HEK293T (cell line): Measurements from ENCODE around the gene MTMR3.
"Not testable (repeated sequence)": the region's sequence is repeated elsewhere in the genome, so short reads cannot be mapped to it uniquely, and the experiment has no call there.

Experiments
- CTCF ChIA-PET: fragments of 350-600 bp; formaldehyde crosslinking; extraction: SDS; loops from one replicate; lab custom pipeline; 2021; ENCODE audit warnings: antibody characterized with exemption, inconsistent platforms; lab: Yijun Ruan, JAX
- POLR2A ChIA-PET: fragments of 350-600 bp; formaldehyde crosslinking; extraction: SDS; loops from one replicate; lab custom pipeline; 2020; ENCODE audit warnings: antibody characterized with exemption, inconsistent platforms; lab: Yijun Ruan, JAX
- DNase-seq: peaks from one replicate; pipeline ENCODE4 v3.0.0; 2012; ENCODE audit warnings: mixed read lengths; ENCODE audit errors: extremely low spot score
- ARNT ChIP-seq: fragments of 450-650 bp; IDR thresholded peaks from 2 replicates; pipeline ENCODE4 v1.6.1; 2017; ENCODE audit warnings: mild to moderate bottlenecking
- BHLHE40 ChIP-seq: fragments of 450-650 bp; IDR thresholded peaks from 2 replicates; pipeline ENCODE4 v1.6.1; 2016; ENCODE audit warnings: mild to moderate bottlenecking, moderate library complexity, borderline replicate concordance
- CTBP1 ChIP-seq: fragments of 450-650 bp; IDR thresholded peaks from 2 replicates; pipeline ENCODE4 v1.6.1; 2016; ENCODE audit warnings: borderline replicate concordance
- ELF4 ChIP-seq: fragments of 450-650 bp; IDR thresholded peaks from 2 replicates; pipeline ENCODE4 v1.6.1; 2017; ENCODE audit warnings: antibody characterized with exemption
- FOXA1 ChIP-seq: fragments of 450-650 bp; IDR thresholded peaks from 2 replicates; pipeline ENCODE4 v1.6.1; 2016; ENCODE audit warnings: mild to moderate bottlenecking
- FOXK2 ChIP-seq: fragments of 450-650 bp; IDR thresholded peaks from 2 replicates; pipeline ENCODE4 v1.6.1; 2016; ENCODE audit warnings: mild to moderate bottlenecking
- FOXM1 ChIP-seq: fragments of 450-650 bp; IDR thresholded peaks from 2 replicates; pipeline ENCODE4 v1.6.1; 2017; ENCODE audit warnings: mild to moderate bottlenecking, borderline replicate concordance
- HDGF ChIP-seq: fragments of 450-650 bp; IDR thresholded peaks from 2 replicates; pipeline ENCODE4 v1.6.1; 2017; ENCODE audit warnings: antibody characterized with exemption, borderline replicate concordance
- L3MBTL2 ChIP-seq: fragments of 450-650 bp; conservative IDR thresholded peaks from 2 replicates; pipeline ENCODE4 v1.6.1; 2016; ENCODE audit warnings: mild to moderate bottlenecking
- LEF1 ChIP-seq: fragments of 450-650 bp; IDR thresholded peaks from 2 replicates; pipeline ENCODE4 v1.6.1; 2017; ENCODE audit warnings: mild to moderate bottlenecking, borderline replicate concordance
- NFRKB ChIP-seq: fragments of 450-650 bp; IDR thresholded peaks from 2 replicates; pipeline ENCODE4 v1.6.1; 2016; ENCODE audit warnings: mild to moderate bottlenecking, moderate library complexity
- PKNOX1 ChIP-seq: fragments of 450-650 bp; IDR thresholded peaks from 2 replicates; pipeline ENCODE4 v1.6.1; 2016
- SP1 ChIP-seq: fragments of 450-650 bp; IDR thresholded peaks from 2 replicates; pipeline ENCODE4 v1.6.1; 2017
- SUZ12 ChIP-seq: fragments of 450-650 bp; IDR thresholded peaks from 2 replicates; pipeline ENCODE4 v1.6.1; 2016; ENCODE audit warnings: mild to moderate bottlenecking
- TARDBP ChIP-seq: fragments of 450-650 bp; IDR thresholded peaks from 2 replicates; pipeline ENCODE4 v1.6.1; 2016
- ZNF384 ChIP-seq: fragments of 450-650 bp; IDR thresholded peaks from 2 replicates; pipeline ENCODE4 v1.6.1; 2016

MTMR3 gene

GRCh38 chr22:29883045-29883774 is at the start of gene MTMR3:
TSS of gene MTMR3 (plus strand) at chr22:29883174. CDS start at chr22:29971060, 87,886 bp downstream.
- ChIA-PET CTCF (interaction anchor here (0.6 to 0.8 kb wide), 2 partner anchors 54 to 132 kb away, joined by 3 read pairs; no protein-coding TSS in a partner anchor), POLR2A (interaction anchor here (0.6 to 1.5 kb wide), 18 partner anchors 9 to 279 kb away, joined by 3 to 8 read pairs (median 4); partner anchors contain the start of gene ASCC2)
- TF ChIP-seq LEF1 (no peak), L3MBTL2 (no peak), ELF4 (no peak), SP1 (no peak), TARDBP (no peak), ZNF384 (no peak), ARNT (no peak), HDGF (no peak), PKNOX1 (no peak), FOXA1 (no peak), CTBP1 (no peak), FOXM1 (no peak), SUZ12 (no peak), NFRKB (no peak), FOXK2 (no peak)
- peak; percentile 85 for DNase-seq

DNA sequence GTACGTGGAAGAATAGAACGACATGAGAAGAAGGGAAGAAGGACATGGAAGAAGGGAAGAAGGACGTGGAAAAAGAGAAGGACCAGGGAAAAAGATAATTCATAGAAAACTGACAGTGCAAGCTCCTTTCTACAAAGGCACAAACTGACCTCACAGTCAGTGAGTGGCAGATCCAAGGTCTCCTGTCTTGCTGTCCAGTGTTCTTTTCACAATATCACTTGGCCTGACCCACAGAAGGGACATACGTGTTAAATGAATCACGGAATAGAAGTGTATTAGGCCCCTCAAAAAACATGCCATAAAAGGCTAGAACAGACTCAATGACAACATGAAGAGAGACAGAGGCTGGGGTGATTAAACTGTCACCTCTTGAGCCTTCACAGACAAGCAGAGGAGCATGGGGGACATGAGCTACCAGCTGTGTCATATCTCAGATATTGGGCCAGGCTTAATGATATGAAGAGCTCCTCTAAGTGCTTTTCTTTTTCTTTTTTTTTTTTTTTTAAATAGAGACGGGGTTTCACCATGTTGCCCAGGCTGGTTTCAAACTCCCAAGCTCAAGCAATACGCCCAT is 49.5 kb upstream of the MTMR3 start:
- no peak for DNase-seq
- ChIA-PET POLR2A (interaction anchor here (1.2 kb wide), 1 partner anchor 50 kb away, joined by 4 read pairs; no protein-coding TSS in a partner anchor), CTCF (no interaction called here)
- no peak for TF ChIP-seq SP1
- no peak for TF ChIP-seq NFRKB
- TF ChIP-seq FOXA1: no peak
- TF ChIP-seq SUZ12: no peak
- TF ChIP-seq HDGF: no peak
- TF ChIP-seq L3MBTL2: no peak
- TF ChIP-seq CTBP1: no peak

DNA sequence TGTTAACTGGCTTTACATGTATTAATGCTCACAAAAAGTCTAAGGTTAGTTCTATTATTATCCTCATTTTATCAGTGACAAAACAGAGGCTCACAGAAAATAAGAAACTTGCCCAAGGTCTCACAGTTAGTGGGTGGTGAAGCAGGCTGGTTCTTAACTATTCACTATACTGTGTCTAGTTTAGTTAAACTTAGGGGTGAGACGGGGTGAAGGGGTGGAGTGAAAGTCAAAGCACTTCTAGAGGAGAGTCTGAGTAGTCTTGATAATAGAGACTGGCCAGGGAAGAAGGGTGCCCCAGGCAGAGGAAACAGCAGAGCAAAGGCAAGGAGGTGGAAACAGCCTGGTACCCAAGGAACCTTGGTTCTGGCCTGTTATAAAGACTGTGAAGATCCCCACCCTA is 48.9 kb upstream of the MTMR3 start:
- ChIA-PET CTCF (no interaction called here), POLR2A (interaction anchor here (1.2 kb wide), 1 partner anchor 49 kb away, joined by 4 read pairs; no protein-coding TSS in a partner anchor)
- TF ChIP-seq TARDBP: no peak
- no peak for TF ChIP-seq NFRKB
- TF ChIP-seq SUZ12: no peak
- no peak for TF ChIP-seq FOXK2
- TF ChIP-seq L3MBTL2: no peak
- TF ChIP-seq ELF4: no peak

GRCh38 chr22:29836791-29837370 is 46.1 kb upstream of the MTMR3 start:
- ChIA-PET CTCF (interaction anchor here (1.3 kb wide), 1 partner anchor 168 kb away, joined by 3 read pairs; no protein-coding TSS in a partner anchor), POLR2A (interaction anchor here (1.2 to 2.3 kb wide), 7 partner anchors 8 to 67 kb away, joined by 4 to 9 read pairs (median 6); partner anchors contain the start of gene MTMR3)
- not testable (repeated sequence) for DNase-seq

More for the DNA sequence above, 48.9 kb upstream of the MTMR3 start:
- no peak for DNase-seq

GRCh38 chr22:29837741-29838598 is 45.0 kb upstream of the MTMR3 start, which contains the start of gene ASCC2:
TSS of gene ASCC2 (minus strand) at chr22:29838274. CDS start at chr22:29832325, 5,949 bp downstream.
- CTCF ChIA-PET: interaction anchor here (1.3 kb wide), 1 partner anchor 167 kb away, joined by 3 read pairs; no protein-coding TSS in a partner anchor
- POLR2A ChIA-PET: interaction anchor here (0.8 to 2.3 kb wide), 11 partner anchors 10 to 130 kb away, joined by 3 to 9 read pairs (median 4); partner anchors contain the start of gene MTMR3
- peak; percentile 100 for DNase-seq
- TF ChIP-seq ZNF384 (no peak), SUZ12 (no peak), PKNOX1 (no peak), ELF4 (peak; percentile 96), ARNT (no peak), LEF1 (no peak), SP1 (no peak), CTBP1 (no peak), L3MBTL2 (0 out of 2 replicates have a peak, but pooled peaks have one; percentile 21), FOXK2 (no peak), TARDBP (no peak)

GRCh38 chr22:29838599-29838956 is 44.4 kb upstream of the MTMR3 start:
- POLR2A ChIA-PET: interaction anchor here (0.8 to 2.3 kb wide), 7 partner anchors 10 to 130 kb away, joined by 3 to 9 read pairs (median 6); partner anchors contain the start of gene MTMR3
- no peak for TF ChIP-seq SUZ12
- no peak for TF ChIP-seq FOXM1
- TF ChIP-seq HDGF: no peak
- no peak for TF ChIP-seq NFRKB
- no peak for TF ChIP-seq SP1
- TF ChIP-seq CTBP1: no peak
- no peak for TF ChIP-seq PKNOX1
- no peak for TF ChIP-seq TARDBP
- no peak; the same call in 1 of the 2 replicates for TF ChIP-seq L3MBTL2
- TF ChIP-seq ARNT: no peak
- TF ChIP-seq FOXA1: no peak
- no peak for TF ChIP-seq FOXK2
- no peak for TF ChIP-seq LEF1
- no peak for TF ChIP-seq ELF4
- TF ChIP-seq ZNF384: no peak
- no peak for TF ChIP-seq BHLHE40
- CTCF ChIA-PET: no interaction called here
- no peak for DNase-seq
